ENCODE data around the gene MYL12A. TPM values are rescaled to one million over a fixed set of nuclear protein-coding genes. Genes with fewer than 3 reads are reported as not detected.

MYL12A gene
- total RNA-seq, 1 donor from 2014 or later: 1,143 TPM

DNA sequence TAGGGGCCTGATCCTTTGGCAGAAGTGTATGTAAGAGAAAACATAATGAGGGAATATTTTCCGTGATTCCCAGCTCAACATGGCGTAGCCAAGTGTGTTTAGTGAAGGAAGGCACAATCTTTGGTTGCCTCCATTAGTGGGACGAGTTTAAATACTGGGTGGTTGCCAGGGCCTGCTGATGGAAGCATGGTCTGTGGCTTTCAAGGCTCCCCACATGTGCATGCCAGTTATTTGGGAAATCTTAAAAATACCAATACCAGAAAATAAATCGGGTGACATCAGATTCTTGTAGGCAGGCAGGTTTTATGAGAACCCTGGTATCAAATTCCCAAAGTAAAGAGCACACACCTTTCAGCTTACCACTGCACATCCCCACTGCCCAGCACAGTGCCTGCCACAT lies 7.1 kb downstream of the MYL12A start:
- DNase-seq (ENCODE audit: low read depth in 2 of 2): no peak

DNA sequence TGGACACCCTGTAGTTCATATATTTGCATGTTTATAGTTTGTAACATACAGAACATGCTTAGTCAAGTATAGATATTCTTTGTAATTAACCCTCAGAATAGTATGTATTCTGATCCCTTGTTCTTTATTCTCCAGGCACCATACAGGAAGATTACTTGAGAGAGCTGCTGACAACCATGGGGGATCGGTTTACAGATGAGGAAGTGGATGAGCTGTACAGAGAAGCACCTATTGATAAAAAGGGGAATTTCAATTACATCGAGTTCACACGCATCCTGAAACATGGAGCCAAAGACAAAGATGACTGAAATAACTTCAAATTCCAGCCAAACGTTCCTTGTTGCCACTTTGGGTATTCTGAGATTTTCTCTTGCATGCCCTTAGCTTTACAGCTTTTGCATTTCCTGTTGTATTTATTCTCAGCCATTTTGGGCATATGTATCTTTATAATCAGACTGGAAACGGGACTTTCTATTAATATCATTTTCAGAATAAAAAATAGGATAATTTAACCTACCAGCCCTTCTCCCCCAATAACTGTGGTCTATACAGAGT lies 8.1 kb downstream of the MYL12A start:
- DNase-seq (ENCODE audit: low read depth in 2 of 2): peak in 1 of 2 donors; percentile 39

DNA sequence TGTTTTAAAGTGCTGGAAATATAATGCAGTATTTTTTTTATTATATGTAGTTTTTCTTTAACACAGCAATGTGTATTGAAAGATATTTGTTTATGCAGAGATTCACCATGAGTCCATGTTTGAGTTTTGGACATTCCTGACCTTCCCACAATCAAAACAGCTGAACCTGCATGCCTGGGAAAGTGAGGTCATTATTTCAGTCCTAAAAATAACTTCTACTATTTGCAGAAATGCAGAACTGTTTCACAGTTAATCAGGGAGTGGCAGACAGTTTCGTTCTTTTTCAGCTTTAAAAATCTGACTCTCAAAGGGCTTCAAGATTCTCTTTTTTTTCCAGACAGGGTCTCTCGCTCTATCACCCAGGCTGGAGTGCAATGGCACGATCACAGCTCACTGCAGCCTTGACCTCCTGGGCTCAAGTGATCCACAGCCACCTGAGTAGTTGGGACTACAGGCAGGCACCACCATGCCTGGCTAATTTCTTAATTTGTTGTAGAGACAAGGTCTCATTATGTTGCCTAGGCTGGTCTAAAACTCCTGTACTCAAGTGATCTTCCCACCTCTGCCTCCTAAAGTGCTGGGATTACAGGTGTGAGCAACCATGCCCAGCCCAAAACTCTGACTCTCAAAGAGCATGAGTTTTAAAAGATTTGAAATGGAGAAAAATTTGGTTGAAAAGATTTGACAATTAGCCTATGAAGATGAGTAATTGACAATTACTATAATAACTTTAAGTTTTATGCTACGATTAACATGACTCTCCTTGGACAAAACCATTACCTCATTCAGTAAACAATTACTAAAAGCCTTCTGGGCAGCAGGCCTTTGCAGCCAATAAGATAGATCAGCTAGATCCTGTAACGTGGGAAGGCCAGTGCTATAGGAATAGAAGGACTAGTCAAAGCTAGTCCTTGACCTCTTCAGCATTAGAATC lies 9.4 kb downstream of the MYL12A start:
- DNase-seq (ENCODE audit: low read depth in 2 of 2): peak in 1 of 2 donors; percentile 62

DNA sequence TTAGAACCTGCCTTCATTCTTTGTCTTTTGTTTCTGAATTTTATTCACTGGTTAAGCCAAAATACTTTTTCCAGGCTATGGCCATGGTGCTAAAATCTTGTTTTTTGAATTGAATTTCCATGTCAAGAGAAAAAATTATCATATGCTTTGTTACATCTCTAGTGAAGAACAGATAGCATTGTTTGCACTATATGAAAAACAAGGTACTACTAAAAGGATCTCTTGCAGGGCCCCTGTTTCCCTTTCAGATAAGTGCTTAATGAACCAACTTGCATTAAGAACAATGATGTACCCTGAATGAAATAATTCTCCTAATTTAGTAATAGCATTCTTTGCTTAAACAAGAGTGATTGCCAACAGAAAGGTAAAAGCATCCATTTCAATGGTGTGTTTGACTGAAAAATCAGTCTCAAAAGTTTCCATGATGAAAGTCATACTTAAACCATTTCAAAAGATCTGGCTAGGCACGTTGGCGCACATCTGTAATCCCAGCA lies 10.1 kb downstream of the MYL12A start:
- DNase-seq (ENCODE audit: low read depth in 2 of 2): no peak

DNA sequence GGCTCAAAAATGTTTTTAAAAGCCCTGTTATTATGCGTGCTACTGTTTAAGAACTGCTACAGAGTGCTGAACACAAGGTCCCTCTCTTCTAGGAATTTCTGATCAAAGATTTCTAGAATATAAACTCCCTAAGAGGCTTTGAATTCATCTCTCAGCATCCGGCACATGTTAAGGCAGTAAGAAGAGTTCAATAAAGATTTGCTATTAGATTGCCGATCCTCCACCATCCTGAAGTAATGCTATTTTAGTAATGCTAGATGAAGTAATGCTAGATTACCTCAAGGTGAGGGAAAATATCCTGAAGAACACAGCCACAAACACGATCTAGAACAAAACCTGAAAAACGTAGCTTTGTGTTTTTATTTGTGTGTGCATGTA lies 13.4 kb downstream of the MYL12A start:
- DNase-seq (ENCODE audit: low read depth in 2 of 2): no peak

DNA sequence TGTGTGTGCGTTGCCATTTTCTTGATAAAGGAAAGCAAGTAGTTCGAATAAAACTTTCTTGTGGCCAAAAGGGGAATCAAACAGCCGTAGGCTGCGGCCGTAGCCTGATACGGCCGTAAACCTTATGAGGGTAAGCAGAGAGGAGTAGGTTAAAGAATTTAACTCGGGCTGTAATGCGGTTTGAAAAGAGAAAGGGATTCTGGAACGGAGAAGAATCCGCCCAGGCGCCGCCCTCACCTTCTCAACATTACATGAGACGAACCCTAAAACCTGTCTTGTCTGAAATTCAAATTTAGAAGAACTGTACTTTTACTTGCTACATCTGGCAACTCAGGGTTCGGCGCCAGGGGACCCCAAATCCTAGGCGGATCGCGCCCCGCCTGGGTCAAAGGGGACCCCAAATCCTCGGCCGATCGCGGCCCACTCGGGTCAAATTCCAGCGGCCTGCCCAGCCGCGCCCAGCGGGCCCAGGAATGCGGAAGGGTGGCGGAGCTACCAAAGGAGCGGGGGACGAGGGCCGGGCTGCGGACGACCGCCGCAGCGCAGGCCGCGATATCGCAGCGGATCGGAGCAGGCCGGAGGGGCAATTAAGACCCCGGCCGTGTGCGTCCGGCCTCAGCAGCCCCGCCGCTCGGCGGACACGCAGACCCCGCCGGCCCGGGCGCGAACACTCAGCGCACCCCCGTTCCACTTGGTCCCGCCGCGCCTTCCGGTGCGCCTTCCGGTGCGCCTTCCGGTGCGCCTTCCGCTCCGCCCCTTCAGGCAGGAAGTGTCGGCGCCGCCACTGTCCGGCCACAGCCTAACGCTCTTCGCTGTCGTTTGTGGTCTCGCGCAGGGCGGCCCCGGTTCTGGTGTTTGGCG lies 14.0 kb downstream of the MYL12A start, which contains the start of gene MYL12B:
TSS of gene MYL12B (plus strand) at position 761 of the 861 bp plus-strand sequence. CDS start 10,766 bp downstream, outside the sequence.
- DNase-seq (ENCODE audit: low read depth in 2 of 2): peak in 1 of 2 donors; percentile 83

DNA sequence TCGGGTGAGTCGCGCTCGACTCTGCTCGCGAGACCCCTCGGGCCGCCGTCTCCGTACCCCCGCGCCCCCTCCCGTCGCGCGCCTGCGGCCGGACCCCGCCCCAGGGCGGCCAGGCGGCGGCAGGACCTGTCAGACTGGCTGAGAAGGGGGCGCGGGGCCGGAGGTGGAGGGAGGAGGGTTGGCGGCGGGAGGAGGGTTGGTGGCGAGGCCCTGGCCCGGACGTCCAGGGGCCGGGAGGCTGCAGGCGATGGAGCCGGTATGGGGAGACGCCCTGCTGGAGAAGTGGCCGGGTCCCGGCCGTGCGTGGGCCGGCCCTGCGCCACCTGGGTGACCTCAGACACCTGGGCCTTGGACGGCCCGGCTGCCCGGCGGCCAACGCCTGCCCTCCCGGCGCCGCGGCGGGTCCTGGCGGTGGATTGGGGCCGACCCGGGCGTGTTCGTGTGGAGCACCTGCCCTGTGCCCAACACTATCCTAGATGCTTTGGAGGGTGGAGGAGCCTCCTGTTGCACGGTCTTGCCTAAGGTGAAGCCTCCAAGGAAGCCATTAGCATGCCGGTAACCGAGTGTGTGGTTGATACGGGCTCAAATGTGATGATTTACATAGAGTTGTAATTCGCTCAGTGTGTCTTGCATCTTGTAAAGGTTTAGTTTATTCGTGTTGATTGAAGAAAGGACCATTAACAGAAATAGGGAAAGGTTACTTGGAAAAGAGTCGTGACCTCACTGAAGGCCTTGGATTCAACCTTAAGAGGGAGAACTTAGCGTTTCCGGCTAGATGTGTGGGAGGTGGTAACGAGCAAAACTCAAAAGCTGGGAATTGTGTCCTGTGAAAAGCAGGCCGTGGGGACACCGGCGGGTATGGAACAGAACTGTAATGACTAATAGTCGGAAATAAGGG lies 14.9 kb downstream of the MYL12A start:
- peak in 1 of 2 donors; percentile 43 for DNase-seq (ENCODE audit: low read depth in 2 of 2)

DNA sequence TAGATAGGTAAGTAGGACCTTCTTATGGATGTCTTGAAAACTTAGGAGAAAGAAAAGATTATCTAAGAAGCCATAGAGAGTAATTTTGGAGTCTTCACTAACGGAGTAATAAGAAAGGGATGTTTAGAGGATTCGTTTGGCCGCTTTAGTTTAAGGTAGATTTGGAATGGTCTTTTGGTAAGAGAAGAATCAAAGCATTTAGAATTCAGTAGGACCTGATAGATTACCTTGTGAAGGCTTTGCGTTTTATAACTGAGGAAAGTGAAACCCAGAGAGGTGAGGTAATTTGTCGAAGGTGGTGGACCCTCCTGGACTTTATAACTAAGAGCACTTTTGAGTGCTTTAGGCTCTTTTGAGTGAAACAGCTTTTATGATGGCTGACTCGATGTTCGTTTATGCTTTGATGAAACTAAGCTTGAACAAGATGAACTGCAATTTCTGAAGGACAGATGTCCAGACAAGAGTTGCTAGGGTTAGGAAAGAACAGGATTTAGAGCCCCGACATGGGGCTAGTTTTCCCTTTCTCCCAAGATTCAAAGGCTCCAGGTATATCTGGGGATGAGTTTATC lies 15.6 kb downstream of the MYL12A start:
- no peak for DNase-seq (ENCODE audit: low read depth in 2 of 2)

DNA sequence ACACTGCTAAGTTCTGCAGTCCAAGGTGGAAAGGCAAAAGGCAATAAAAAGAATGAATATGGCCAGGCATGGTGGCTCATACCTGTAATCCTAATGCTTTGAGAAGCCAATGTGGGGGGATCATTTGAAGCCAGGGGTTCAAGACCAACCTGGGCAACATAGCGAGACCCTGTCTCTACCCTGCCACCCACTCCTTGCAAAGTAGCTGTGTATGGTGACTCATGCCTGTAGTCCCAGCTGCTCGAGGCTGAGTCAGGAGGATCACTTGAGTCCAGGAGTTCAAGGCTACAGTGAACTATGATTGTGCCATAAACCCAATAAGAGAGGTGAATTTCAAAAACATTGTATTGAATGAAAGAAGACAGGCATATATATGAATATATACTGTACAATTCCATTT lies 16.8 kb downstream of the MYL12A start:
- DNase-seq (ENCODE audit: low read depth in 2 of 2): peak in 1 of 2 donors; percentile 34

DNA sequence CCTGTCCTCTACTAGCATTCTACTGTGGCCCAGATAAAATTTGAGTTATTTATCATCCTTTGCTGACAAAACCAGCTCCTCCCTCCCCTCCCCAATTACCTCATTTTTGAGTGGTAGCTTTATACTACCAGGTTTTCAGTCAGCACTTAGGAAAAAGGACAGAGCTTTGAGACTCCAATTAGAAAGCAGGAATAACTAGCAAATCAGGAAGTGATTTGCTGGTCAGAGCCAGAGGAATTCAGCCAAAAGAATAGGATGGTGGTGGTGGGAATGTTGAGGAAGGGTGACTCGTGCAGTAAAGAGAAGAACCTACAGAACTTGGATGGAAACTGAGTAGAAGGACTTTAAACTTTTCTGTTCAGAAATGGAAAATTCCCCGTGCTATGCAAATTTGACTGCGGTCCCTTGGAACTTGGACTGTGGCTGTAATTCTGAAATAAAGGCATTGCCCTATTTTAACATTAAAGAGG lies 18.0 kb downstream of the MYL12A start:
- peak in 1 of 2 donors; percentile 70 for DNase-seq (ENCODE audit: low read depth in 2 of 2)

DNA sequence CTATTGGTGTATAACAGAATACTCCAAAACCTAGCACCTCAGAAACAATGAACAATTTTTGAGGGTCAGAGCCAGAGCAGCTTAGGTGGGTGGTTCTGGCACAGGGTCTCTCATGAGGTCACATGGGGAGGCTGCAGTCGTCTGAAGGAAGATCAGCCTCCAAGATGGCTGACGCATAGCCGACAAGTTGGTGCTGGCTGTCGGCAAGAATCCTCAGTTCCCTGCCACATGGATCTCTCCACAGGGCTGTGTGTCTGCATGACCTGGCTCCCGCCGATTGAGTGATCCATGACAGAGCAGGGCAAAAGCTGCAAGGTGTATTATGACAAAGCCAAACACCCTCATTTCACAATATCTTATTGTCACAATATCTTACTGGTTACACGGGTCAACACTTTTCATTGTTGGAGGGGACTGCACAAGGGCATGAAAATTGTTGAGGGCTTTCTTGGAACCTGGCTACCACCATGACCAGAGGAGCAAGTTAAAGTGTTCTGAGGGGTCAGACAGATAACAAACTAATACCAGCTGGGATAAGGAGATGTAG lies 18.5 kb downstream of the MYL12A start:
- DNase-seq (ENCODE audit: low read depth in 2 of 2): no peak

DNA sequence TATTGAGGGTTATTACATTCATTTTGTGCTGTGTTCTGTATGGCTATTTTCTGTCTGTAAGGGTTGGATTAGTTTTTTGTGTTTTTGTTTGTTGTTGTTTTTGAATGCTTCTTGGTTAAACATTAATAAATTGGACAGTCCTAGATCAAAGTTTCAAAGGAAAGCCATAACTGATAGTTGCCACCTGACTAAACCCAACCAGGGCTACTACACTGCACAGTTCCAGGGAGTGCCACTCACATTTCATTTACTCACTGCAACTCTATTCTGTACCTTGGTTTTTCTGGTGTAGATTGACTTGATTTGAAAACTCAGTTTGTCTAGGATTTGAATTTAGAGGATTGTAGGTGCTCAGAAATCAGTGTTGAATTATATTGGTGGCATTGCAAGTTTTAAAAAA lies 20.7 kb downstream of the MYL12A start:
- no peak for DNase-seq (ENCODE audit: low read depth in 2 of 2)

DNA sequence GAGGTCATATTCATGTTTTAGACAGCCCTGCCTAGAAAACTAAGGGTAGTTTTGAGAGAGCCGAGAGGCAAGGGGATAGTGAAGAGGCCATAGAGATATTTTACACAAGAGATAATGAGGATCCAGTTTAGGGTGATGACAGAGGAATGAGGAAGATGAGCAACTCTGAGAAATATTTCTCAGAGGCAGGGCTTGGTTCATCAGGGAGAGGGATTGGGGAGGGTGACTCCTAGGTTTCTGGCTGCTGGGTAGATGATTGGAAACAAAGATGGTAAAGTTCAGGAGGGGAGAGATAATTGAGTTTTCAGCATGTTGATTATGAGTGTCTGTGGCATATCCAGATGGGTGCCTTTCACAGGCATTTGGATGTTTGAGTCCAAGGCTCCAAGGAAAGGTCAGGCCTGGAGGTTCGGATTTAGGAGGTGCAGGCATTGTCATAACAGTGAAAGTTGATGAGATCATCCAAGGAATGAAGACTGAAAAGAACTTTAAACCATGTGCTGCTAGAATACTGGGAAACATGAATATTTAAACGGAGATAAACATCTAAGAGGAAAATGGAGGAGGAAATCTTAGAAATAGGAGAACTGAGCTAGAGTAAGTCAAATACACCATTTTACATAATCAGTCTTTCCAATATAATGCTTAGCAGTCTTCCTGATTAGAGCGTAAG lies 21.8 kb downstream of the MYL12A start:
- DNase-seq (ENCODE audit: low read depth in 2 of 2): no peak

DNA sequence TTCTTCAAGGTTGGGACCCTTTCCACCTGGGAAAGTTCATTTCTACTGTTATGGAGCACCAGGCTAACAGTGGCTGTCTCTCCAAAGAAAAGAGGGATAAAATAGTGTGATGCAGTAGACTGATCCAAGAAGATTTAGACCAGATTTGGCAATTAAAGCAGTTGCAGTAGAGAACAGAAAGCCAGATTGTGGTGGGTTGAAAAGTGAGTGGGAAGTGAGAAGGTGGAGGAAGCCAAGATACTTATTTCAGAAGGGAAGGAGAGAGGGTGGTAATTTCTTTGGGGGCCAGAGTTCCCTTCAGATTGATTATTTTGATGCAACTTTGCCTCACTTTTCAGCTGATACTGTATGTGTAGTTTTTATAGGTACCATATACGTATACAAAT lies 22.3 kb downstream of the MYL12A start:
- DNase-seq (ENCODE audit: low read depth in 2 of 2): no peak

DNA sequence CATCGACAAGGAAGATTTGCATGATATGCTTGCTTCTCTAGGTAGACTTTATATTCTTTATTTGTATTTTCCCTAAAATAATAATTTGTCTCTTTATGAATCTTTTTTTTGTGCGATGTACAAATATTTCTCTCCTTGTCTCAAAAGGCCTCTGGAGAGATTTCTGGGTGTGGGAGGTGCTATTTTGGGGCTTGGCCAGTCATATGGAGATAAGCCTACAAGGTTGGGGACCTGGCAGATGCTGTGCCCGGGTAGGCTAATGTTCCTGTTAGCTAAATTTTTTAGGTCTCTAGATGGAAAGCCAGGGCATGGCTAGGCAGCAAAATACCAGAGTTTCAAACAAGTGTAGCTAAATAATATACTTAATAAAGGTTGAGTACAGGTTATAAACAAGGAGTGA lies 25.4 kb downstream of the MYL12A start:
- DNase-seq (ENCODE audit: low read depth in 2 of 2): no peak

DNA sequence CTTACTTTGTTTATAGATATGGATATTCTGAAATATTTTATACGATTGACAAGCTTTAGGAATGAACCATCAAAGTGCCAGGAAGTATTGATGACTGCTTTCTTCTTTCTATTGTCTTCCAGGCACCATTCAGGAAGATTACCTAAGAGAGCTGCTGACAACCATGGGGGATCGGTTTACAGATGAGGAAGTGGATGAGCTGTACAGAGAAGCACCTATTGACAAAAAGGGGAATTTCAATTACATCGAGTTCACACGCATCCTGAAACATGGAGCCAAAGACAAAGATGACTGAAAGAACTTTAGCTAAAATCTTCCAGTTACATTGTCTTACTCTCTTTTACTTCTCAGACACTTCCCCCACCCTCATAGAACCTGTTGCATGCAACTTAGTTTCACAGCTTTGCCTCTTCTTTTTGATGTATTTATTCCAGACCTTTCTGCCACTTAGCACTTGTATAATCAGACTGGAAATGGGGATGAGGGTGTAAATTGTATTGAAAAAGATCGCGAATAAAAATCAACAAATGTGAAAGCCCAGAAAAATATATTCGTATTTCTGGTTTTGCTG lies 30.1 kb downstream of the MYL12A start:
- DNase-seq (ENCODE audit: low read depth in 2 of 2): peak in 1 of 2 donors; percentile 81

DNA sequence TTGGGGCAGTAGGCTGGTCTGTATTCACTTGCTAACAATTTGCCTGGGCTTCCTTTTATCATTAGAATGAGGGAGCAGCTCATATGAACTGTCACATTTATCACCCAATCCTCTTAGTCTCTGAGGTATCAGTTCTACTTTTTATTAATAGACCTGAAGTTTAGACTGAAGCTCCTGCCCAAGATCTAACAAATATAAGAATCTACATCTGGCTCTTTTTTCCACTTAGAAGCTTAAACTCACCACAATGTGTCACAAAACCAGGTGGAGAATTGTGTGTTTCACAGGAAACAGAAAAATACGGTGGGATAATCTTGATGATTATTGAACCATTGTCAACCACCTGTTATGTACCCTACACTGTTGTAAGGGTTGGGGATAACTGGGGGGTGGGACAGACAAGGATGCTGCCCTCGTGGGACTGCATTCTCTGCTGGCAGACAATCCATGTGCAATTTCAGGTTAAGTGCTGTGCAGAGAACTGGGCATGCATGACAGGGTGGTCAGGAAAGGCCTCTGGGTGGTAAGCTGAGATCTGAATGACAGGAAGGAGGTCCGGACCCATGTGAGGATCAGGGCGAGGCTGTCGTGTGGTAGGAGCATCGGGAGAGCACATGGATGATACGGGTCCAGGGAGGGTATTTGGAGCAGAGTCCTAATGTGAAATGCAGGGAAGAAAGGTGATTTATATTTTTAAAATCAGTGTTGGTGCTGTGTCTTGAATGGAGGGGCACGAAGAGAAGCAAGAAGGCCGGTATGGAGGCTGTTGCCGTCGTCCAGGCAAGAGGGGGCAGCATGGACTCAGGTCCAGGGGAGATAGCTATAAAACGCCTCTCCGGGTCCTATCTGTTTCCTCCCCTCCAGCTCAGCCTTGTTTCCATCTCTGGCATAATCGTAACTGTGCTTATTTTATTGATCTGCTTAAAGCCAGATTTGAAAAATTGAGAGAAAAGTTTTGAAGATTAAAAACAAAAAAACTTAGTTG lies 31.9 kb downstream of the MYL12A start:
- peak in 1 of 2 donors; percentile 32 for DNase-seq (ENCODE audit: low read depth in 2 of 2)

Data from dermis microvascular lymphatic vessel endothelial cell (primary cell).